Mucosa of descending colon (tissue), 3 donors: ENCODE results near the gene LYPD1. TPM values are rescaled to one million over a fixed set of nuclear protein-coding genes. Genes with fewer than 3 reads are reported as not detected.

Experiments
- ATAC-seq: fragments of 200-7000 bp; cut with Tn5 transposase; one replicate; pipeline ENCODE4 v1.9.1; 2020; ENCODE audit warnings: mild to moderate bottlenecking, moderate library complexity
- DNase-seq, 3 donors: peaks; one replicate each; pipeline ENCODE4 v3.0.0-alpha.2; 2020
- H3K36me3 ChIP-seq: fragments of 200-600 bp; one replicate; pipeline ENCODE4 v1.8.0; 2021; ENCODE audit warnings: low read depth, mild to moderate bottlenecking
- H3K4me1 ChIP-seq: fragments of 200-600 bp; one replicate; pipeline ENCODE4 v1.8.0; 2021; ENCODE audit warnings: low read depth, mild to moderate bottlenecking
- H3K4me3 ChIP-seq: fragments of 200-600 bp; one replicate; pipeline ENCODE4 v1.8.0; 2021; ENCODE audit warnings: mild to moderate bottlenecking
- H3K9me3 ChIP-seq: fragments of 200-600 bp; one replicate; pipeline ENCODE4 v1.8.0; 2021; ENCODE audit warnings: mild to moderate bottlenecking
- intact Hi-C, 2 donors: fragments of 100-400 bp; cut with DNase I in 1 of 2; cut with micrococcal nuclease in 1 of 2; formaldehyde crosslinking; loops; one replicate each; pipeline versions ENCODE4 v1.11.0 to v1.11.1; 2022; cut with DNase I, micrococcal nuclease
- long read RNA-seq, 2 donors: library from polyadenylated mRNA; unstranded; transcript quantifications; one replicate each; pipeline ENCODE4 v2.0.0, GENCODE V29; 2019 to 2021
- total RNA-seq, 3 donors: library from RNA; stranded (reverse); fragmentation: NEBNext Ultra II Directional in 2 of 3; extraction: Animal tissue kit (Norgen Biotek cat#: 25700) in 2 of 3; gene quantifications; one replicate each; pipeline versions ENCODE4 v1.2.1 to v1.2.4, GENCODE V29; 2021 to 2023
- TF ChIP-seq, protein P1 (sequence below): fragments of 200-600 bp; IDR thresholded peaks from one replicate; pipeline ENCODE4 v1.8.0; 2022; ENCODE audit warnings: antibody characterized with exemption, mild to moderate bottlenecking
- donor health status: DM: no; HTN: no; CAD: no; lungs with moderate emphysema.
- donor health status: DM: no; HTN: no; CAD: no.
- donor health status: DM: no; HTN: yes; CAD: no.

Gene LYPD1
- total RNA-seq, result 1 to 10 TPM in 2 of 3 donors, not detected in 1; 1.8 to 3.2 TPM
- long read RNA-seq, donor 1, partial matches to known transcripts, result 0 of 3 reads
- long read RNA-seq, donor 1, other reads (novel, unspliced or antisense), result 1 of 3 reads
- long read RNA-seq, donor 2, partial matches to known transcripts, result 0 of 4 reads
- long read RNA-seq, donor 2, other reads (novel, unspliced or antisense), result 1 of 4 reads

- peak; percentile 71 for ATAC-seq
- no peak within 1 kb of the TSS for H3K4me3 ChIP-seq
- peaks cover 12% of the 10 kb centered on the region for H3K4me1 ChIP-seq
- no peaks in the 10 kb centered on the region for H3K9me3 ChIP-seq
- no peaks in the 10 kb centered on the region for H3K36me3 ChIP-seq
- DNase-seq, result peak in 1 of 3 donors; percentile 30
- TF ChIP-seq, protein P1, sequence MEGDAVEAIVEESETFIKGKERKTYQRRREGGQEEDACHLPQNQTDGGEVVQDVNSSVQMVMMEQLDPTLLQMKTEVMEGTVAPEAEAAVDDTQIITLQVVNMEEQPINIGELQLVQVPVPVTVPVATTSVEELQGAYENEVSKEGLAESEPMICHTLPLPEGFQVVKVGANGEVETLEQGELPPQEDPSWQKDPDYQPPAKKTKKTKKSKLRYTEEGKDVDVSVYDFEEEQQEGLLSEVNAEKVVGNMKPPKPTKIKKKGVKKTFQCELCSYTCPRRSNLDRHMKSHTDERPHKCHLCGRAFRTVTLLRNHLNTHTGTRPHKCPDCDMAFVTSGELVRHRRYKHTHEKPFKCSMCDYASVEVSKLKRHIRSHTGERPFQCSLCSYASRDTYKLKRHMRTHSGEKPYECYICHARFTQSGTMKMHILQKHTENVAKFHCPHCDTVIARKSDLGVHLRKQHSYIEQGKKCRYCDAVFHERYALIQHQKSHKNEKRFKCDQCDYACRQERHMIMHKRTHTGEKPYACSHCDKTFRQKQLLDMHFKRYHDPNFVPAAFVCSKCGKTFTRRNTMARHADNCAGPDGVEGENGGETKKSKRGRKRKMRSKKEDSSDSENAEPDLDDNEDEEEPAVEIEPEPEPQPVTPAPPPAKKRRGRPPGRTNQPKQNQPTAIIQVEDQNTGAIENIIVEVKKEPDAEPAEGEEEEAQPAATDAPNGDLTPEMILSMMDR, result no peak
- intact Hi-C loops, result no loop called here
These were observed at the start of gene LYPD1 for GRCh38 chr2:132669908-132670495. TSS of gene LYPD1 (minus strand) at chr2:132670205. CDS start at chr2:132669932, 273 bp downstream.

- TF ChIP-seq, protein P1, result no peak
- no peaks in the 10 kb centered on the region for H3K36me3 ChIP-seq
- DNase-seq (no peak), ATAC-seq (no peak)
- intact Hi-C loops, result no loop called here
- H3K4me1 ChIP-seq, result no peaks in the 10 kb centered on the region
- no peak overlapping the region for H3K4me3 ChIP-seq
- H3K9me3 ChIP-seq, result no peaks in the 10 kb centered on the region
These were observed 49.5 kb upstream of the LYPD1 start for GRCh38 chr2:132719480-132719879.

DNA sequence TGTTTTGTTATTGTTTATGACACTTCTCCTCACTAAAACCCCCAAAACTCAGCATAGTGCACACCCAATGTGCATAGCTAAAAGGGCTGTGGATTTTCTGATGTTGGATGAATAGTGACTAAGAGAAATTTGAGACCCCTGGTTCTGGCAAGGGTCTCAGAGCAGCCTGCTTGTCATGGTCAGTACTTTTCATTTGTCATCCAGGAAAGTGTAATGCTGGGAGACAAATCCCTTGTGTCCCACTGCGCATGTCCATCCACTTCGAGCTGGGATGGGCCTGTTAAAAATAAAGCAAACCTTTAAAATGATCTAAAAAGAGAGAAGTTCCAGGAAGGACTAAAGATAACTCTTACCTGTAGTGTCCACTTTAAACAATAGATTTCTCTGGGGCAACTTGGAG, 46.9 kb upstream of the LYPD1 start:
- Histone ChIP-seq H3K9me3 (no peaks in the 10 kb centered on the region), H3K4me3 (no peak overlapping the region), H3K36me3 (no peaks in the 10 kb centered on the region), H3K4me1 (no peaks in the 10 kb centered on the region)
- ATAC-seq, result no peak
- TF ChIP-seq, protein P1, result no peak
- intact Hi-C loops, result no loop called here
- DNase-seq, result no peak

GRCh38 chr2:132715386-132716351, 45.7 kb upstream of the LYPD1 start:
- TF ChIP-seq, protein P1, result no peak
- ATAC-seq, result no peak
- DNase-seq, result no peak

DNA sequence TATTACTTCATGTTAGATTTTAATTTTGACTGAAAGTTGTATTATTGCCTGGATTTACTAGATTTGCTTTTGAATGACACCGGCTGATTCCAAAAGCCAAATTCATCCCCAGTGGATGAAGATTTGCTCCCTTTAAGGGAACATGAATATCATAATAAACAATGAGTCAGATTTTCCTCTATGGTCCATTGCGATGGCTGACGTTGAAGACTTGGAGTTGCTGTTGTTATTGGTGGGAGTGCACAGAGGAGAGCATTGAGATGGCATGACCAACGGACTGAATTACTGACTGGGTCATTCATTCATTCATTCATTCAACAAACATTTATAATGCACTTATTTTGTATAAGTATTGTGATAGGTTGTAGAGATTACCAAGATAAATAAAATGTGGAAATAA, 33.4 kb upstream of the LYPD1 start:
- no peak for ATAC-seq
- intact Hi-C loops, result no loop called here
- Histone ChIP-seq H3K36me3 (no peaks in the 10 kb centered on the region), H3K4me3 (no peak overlapping the region), H3K9me3 (no peaks in the 10 kb centered on the region), H3K4me1 (no peaks in the 10 kb centered on the region)
- TF ChIP-seq, protein P1, result no peak
- DNase-seq, result no peak

More at GRCh38 chr2:132715386-132716351, 45.7 kb upstream of the LYPD1 start:
- Histone ChIP-seq H3K4me3 (no peak overlapping the region), H3K36me3 (no peaks in the 10 kb centered on the region), H3K9me3 (no peaks in the 10 kb centered on the region), H3K4me1 (no peaks in the 10 kb centered on the region)
- intact Hi-C loops, result no loop called here
